ENCODE data around the gene EHBP1L1. TPM values are rescaled to one million over a fixed set of nuclear protein-coding genes. Genes with fewer than 3 reads are reported as not detected.

The EHBP1L1 gene
- polyA plus RNA-seq, 1 donor (not counting 4 experiments of a cell fraction or from before 2014, with no cell fraction given) = 10.4 TPM

- Histone ChIP-seq H3K4me3 (ENCODE audit: control insufficient read depth in 2 of 3, extremely low read depth in 1 of 3, insufficient read depth in 2 of 3, low read depth in 1 of 3, low read length in 3 of 3) (no peak overlapping the region), H3K36me3 (ENCODE audit: control insufficient read depth in 2 of 2, extremely low read depth in 1 of 2, insufficient read depth in 2 of 2, low read length in 2 of 2) (peaks cover 11 to 14% of the 10 kb centered on the region in 2 experiments), H3K9ac (ENCODE audit: control insufficient read depth, extremely low read depth, insufficient read depth, low read length) (no peak overlapping the region), H3K4me2 (ENCODE audit: control insufficient read depth, extremely low read depth, insufficient read depth, low read depth, low read length) (no peak overlapping the region), H3K79me2 (ENCODE audit: control insufficient read depth, insufficient read depth, low read length) (peaks cover 2% of the 10 kb centered on the region), H2AFZ (ENCODE audit: control insufficient read depth, low read length) (no peak overlapping the region), H3K9me1 (ENCODE audit: control insufficient read depth, extremely low read depth, insufficient read depth, low read length) (no peaks in the 10 kb centered on the region), H3K27ac (ENCODE audit: control insufficient read depth, insufficient read depth, low read length) (no peak overlapping the region), H3K27me3 (ENCODE audit: control insufficient read depth, extremely low read depth, insufficient read depth, low read length) (no peaks in the 10 kb centered on the region), H3K4me1 (ENCODE audit: control insufficient read depth, extremely low read depth, insufficient read depth, low read length) (peaks cover 19% of the 10 kb centered on the region), H3K9me3 (ENCODE audit: control insufficient read depth, low read depth, low read length) (no peaks in the 10 kb centered on the region), H4K20me1 (ENCODE audit: control insufficient read depth, extremely low read depth, insufficient read depth, low read length) (peaks cover 4% of the 10 kb centered on the region)
- no peak for FAIRE-seq
- DNase-seq (ENCODE audit: low read depth, low spot score) = no peak
- no peak for TF ChIP-seq EZH2 (IDR thresholded peaks at IDR 0.05; ENCODE audit: low read length)
- TF ChIP-seq CTCF (optimal IDR thresholded peaks at IDR 0.05 in 1 of 3, IDR thresholded peaks at IDR 0.05 in 1 of 3, conservative IDR thresholded peaks at IDR 0.05 in 1 of 3; ENCODE audit: extremely low read depth in 1 of 3, insufficient read depth in 2 of 3, low read length in 3 of 3) = no peak
- dilution Hi-C loops (cut with MboI; ENCODE audit: extremely low pct_ligation_motif_present, low sequenced_read_pairs) = no loop called here
Measured at GRCh38 chr11:65580756-65581155, 4.9 kb downstream of the EHBP1L1 start.

- Histone ChIP-seq H3K4me2 (ENCODE audit: control insufficient read depth, extremely low read depth, insufficient read depth, low read depth, low read length) (no peak overlapping the region), H4K20me1 (ENCODE audit: control insufficient read depth, extremely low read depth, insufficient read depth, low read length) (peaks cover 7% of the 10 kb centered on the region), H3K9me1 (ENCODE audit: control insufficient read depth, extremely low read depth, insufficient read depth, low read length) (no peaks in the 10 kb centered on the region), H3K4me3 (ENCODE audit: control insufficient read depth in 2 of 3, extremely low read depth in 1 of 3, insufficient read depth in 2 of 3, low read depth in 1 of 3, low read length in 3 of 3) (no peak overlapping the region), H3K27me3 (ENCODE audit: control insufficient read depth, extremely low read depth, insufficient read depth, low read length) (no peaks in the 10 kb centered on the region), H3K9ac (ENCODE audit: control insufficient read depth, extremely low read depth, insufficient read depth, low read length) (no peak overlapping the region), H3K4me1 (ENCODE audit: control insufficient read depth, extremely low read depth, insufficient read depth, low read length) (peaks cover 10% of the 10 kb centered on the region), H3K27ac (ENCODE audit: control insufficient read depth, insufficient read depth, low read length) (no peak overlapping the region), H3K79me2 (ENCODE audit: control insufficient read depth, insufficient read depth, low read length) (no peaks in the 10 kb centered on the region), H2AFZ (ENCODE audit: control insufficient read depth, low read length) (no peak overlapping the region), H3K36me3 (ENCODE audit: control insufficient read depth in 2 of 2, extremely low read depth in 1 of 2, insufficient read depth in 2 of 2, low read length in 2 of 2) (peaks cover 14 to 18% of the 10 kb centered on the region in 2 experiments), H3K9me3 (ENCODE audit: control insufficient read depth, low read depth, low read length) (no peaks in the 10 kb centered on the region)
- TF ChIP-seq CTCF (optimal IDR thresholded peaks at IDR 0.05 in 1 of 3, IDR thresholded peaks at IDR 0.05 in 1 of 3, conservative IDR thresholded peaks at IDR 0.05 in 1 of 3; ENCODE audit: extremely low read depth in 1 of 3, insufficient read depth in 2 of 3, low read length in 3 of 3) = no peak
- no peak for TF ChIP-seq EZH2 (IDR thresholded peaks at IDR 0.05; ENCODE audit: low read length)
- dilution Hi-C loops (cut with MboI; ENCODE audit: extremely low pct_ligation_motif_present, low sequenced_read_pairs) = no loop called here
- no peak for DNase-seq (ENCODE audit: low read depth, low spot score)
- FAIRE-seq = no peak
Measured at GRCh38 chr11:65581928-65582327, 6.1 kb downstream of the EHBP1L1 start.
